ENCODE measurements around the gene MPRIP.
A peak's percentile ranks its signal among the peaks of the same experiment; 100 is the strongest.

Gene MPRIP

DNA sequence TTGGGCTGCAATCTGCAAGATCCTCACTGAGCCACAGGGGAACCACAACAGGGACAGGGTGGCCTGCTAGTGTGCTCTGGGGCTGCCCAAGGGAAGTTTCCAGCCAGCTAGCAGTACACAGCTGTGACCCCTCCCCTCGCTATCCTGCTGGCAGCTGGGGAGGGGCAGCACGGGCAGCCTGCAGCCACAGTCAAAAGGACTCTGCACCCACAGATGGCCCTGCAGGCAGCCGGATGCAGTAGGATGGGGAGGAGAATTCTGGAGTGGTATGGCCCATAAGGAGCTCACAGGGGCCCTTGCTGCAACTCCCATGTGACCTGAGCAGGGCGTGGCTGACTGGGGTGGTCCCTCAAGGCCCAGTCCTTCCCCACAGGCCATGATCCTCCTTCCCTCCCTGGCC, 89.6 kb downstream of the MPRIP start:
- no peaks in the 10 kb centered on the region for H3K9me3 ChIP-seq (ENCODE audit: control insufficient read depth, insufficient read depth, low read depth, low read length)
- CTCF ChIA-PET: interaction anchor here (1.8 kb wide), 1 partner anchor 10 kb away, joined by 13 read pairs; no protein-coding TSS in a partner anchor
- no peak overlapping the region for H3K27ac ChIP-seq (ENCODE audit: extremely low read depth, low read depth, low read length)
- peak; percentile 59 for TF ChIP-seq ZIC2 (tag by site-specific recombination; IDR thresholded peaks at IDR 0.05)
- TF ChIP-seq GLI4 (tag by site-specific recombination; IDR thresholded peaks at IDR 0.05): no peak
- H3K36me3 ChIP-seq (ENCODE audit: control insufficient read depth in 2 of 2, insufficient read depth in 1 of 2, low read length in 2 of 2): peaks cover 2 to 98% of the 10 kb centered on the region in 2 experiments
- no peak overlapping the region for H3K4me3 ChIP-seq (ENCODE audit: low read depth, low read length)
- POLR2A ChIA-PET: no interaction called here
- H3K4me1 ChIP-seq (ENCODE audit: control insufficient read depth, insufficient read depth, low read length): no peaks in the 10 kb centered on the region

DNA sequence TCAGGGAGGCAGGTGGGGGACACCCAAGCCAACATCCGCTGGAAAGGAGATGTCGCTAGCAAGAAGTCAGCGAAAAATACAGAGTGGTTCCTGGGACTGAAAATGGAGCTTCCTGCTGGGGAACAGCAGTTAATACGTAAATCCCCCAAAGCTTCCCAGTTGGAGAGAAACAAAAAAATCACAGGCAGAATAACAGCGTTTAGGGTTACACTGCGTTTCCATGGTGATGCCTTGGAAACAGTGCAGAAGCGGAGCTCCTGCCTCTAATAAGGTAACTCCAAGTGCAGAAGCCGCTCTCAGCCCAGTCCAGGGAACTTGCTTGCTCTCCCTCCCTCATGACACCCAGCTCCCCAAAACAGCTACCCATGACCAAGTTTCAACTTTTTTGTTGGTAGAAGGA, 90.5 kb downstream of the MPRIP start:
- Histone ChIP-seq H3K36me3 (ENCODE audit: control insufficient read depth in 2 of 2, insufficient read depth in 1 of 2, low read length in 2 of 2) (peaks cover 6 to 96% of the 10 kb centered on the region in 2 experiments), H3K9me3 (ENCODE audit: control insufficient read depth, insufficient read depth, low read depth, low read length) (no peaks in the 10 kb centered on the region), H3K4me3 (ENCODE audit: low read depth, low read length) (no peak overlapping the region), H3K4me1 (ENCODE audit: control insufficient read depth, insufficient read depth, low read length) (no peaks in the 10 kb centered on the region), H3K27ac (ENCODE audit: extremely low read depth, low read depth, low read length) (no peak overlapping the region)
- CTCF ChIA-PET: interaction anchor here (0.6 to 1.8 kb wide), 2 partner anchors 9 to 12 kb away, joined by 3 to 13 read pairs; no protein-coding TSS in a partner anchor
- POLR2A ChIA-PET: no interaction called here
- TF ChIP-seq ZIC2 (tag by site-specific recombination; IDR thresholded peaks at IDR 0.05) (peak; percentile 83), ZNF785 (tag by site-specific recombination; IDR thresholded peaks at IDR 0.05) (no peak), MYNN (tag by site-specific recombination; IDR thresholded peaks at IDR 0.05; ENCODE audit: borderline replicate concordance) (peak; percentile 19; the same call in 1 of the 2 replicates)

DNA sequence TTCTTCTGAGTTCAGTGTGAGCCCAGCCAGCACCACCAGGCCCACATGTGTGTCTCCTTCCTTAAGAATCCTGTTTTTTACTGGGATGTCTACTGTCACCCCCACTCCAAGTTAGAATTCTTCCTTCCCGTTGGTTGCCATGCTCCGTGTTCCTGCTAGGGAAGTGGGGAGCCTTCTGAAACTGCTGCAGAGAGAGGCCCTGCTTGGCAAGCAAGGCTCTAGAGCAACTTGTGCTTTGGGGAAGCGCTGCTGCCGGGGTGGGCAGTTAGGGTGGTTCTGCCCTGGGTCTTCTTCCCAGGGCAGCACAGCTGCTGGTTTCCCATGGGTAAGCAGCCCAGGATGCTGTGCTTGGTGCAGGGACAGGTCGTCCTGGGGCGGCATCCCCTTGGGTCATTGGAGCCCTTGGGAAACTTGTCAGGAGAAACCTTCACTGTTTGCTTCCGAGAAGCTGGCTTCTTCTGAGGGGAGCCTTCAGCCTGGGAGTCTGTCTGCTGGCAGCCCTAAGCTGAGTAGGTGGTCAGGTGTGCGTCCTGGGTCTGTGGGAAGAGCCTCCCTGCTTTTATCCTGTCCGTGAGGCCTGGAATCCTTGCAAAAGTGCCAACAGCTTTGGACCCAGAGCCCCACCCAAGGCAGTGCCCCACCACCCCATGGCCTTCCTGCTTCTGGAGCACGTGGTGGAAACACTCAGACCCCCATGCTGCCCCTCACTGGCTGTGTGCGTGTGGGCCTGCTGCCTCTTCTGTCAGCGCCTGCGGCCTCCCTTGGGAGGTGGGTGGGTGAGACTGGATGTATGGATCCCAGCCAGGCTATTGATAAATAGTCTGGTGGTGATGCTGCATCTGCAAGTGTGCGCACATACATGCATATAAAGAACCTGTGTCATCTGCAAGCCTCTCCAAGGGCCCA, 92.0 kb downstream of the MPRIP start:
- H3K27ac ChIP-seq (ENCODE audit: extremely low read depth, low read depth, low read length): no peak overlapping the region
- ChIA-PET POLR2A (no interaction called here), CTCF (interaction anchor here (1.0 kb wide), 1 partner anchor 12 kb away, joined by 3 read pairs; no protein-coding TSS in a partner anchor)
- H3K4me3 ChIP-seq (ENCODE audit: low read depth, low read length): no peak overlapping the region
- no peaks in the 10 kb centered on the region for H3K4me1 ChIP-seq (ENCODE audit: control insufficient read depth, insufficient read depth, low read length)
- peaks cover 6 to 96% of the 10 kb centered on the region in 2 experiments for H3K36me3 ChIP-seq (ENCODE audit: control insufficient read depth in 2 of 2, insufficient read depth in 1 of 2, low read length in 2 of 2)
- H3K9me3 ChIP-seq (ENCODE audit: control insufficient read depth, insufficient read depth, low read depth, low read length): no peaks in the 10 kb centered on the region
- TF ChIP-seq, protein P1, sequence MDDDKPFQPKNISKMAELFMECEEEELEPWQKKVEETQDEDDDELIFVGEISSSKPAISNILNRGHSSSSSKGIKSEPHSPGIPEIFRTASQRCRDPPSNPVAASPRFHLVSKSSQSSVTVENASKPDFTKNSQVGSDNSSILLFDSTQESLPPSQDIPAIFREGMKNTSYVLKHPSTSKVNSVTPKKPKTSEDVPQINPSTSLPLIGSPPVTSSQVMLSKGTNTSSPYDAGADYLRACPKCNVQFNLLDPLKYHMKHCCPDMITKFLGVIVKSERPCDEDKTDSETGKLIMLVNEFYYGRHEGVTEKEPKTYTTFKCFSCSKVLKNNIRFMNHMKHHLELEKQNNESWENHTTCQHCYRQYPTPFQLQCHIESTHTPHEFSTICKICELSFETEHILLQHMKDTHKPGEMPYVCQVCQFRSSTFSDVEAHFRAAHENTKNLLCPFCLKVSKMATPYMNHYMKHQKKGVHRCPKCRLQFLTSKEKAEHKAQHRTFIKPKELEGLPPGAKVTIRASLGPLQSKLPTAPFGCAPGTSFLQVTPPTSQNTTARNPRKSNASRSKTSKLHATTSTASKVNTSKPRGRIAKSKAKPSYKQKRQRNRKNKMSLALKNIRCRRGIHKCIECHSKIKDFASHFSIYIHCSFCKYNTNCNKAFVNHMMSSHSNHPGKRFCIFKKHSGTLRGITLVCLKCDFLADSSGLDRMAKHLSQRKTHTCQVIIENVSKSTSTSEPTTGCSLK (tag by site-specific recombination; IDR thresholded peaks at IDR 0.05): no peak
- TF ChIP-seq, protein P2, sequence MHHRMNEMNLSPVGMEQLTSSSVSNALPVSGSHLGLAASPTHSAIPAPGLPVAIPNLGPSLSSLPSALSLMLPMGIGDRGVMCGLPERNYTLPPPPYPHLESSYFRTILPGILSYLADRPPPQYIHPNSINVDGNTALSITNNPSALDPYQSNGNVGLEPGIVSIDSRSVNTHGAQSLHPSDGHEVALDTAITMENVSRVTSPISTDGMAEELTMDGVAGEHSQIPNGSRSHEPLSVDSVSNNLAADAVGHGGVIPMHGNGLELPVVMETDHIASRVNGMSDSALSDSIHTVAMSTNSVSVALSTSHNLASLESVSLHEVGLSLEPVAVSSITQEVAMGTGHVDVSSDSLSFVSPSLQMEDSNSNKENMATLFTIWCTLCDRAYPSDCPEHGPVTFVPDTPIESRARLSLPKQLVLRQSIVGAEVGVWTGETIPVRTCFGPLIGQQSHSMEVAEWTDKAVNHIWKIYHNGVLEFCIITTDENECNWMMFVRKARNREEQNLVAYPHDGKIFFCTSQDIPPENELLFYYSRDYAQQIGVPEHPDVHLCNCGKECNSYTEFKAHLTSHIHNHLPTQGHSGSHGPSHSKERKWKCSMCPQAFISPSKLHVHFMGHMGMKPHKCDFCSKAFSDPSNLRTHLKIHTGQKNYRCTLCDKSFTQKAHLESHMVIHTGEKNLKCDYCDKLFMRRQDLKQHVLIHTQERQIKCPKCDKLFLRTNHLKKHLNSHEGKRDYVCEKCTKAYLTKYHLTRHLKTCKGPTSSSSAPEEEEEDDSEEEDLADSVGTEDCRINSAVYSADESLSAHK (tag by site-specific recombination; IDR thresholded peaks at IDR 0.05): no peak
- no peak for TF ChIP-seq BCL11A (tag by site-specific recombination; IDR thresholded peaks at IDR 0.05; ENCODE audit: low read depth)
- no peak for TF ChIP-seq ZNF629 (tag by site-specific recombination; IDR thresholded peaks at IDR 0.05)
- no peak for TF ChIP-seq ZNF24 (tag by site-specific recombination; IDR thresholded peaks at IDR 0.05)
- no peak for TF ChIP-seq ZNF266 (tag by site-specific recombination; IDR thresholded peaks at IDR 0.05; ENCODE audit: low read depth)
- TF ChIP-seq ZNF211 (tag by site-specific recombination; IDR thresholded peaks at IDR 0.05; ENCODE audit: low read depth): no peak
- TF ChIP-seq, protein P3, sequence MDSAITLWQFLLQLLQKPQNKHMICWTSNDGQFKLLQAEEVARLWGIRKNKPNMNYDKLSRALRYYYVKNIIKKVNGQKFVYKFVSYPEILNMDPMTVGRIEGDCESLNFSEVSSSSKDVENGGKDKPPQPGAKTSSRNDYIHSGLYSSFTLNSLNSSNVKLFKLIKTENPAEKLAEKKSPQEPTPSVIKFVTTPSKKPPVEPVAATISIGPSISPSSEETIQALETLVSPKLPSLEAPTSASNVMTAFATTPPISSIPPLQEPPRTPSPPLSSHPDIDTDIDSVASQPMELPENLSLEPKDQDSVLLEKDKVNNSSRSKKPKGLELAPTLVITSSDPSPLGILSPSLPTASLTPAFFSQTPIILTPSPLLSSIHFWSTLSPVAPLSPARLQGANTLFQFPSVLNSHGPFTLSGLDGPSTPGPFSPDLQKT (IDR thresholded peaks at IDR 0.05; ENCODE audit: borderline replicate concordance, low read depth, low read length): no peak
- no peak for TF ChIP-seq MZF1 (tag by site-specific recombination; IDR thresholded peaks at IDR 0.05; ENCODE audit: borderline replicate concordance)
- TF ChIP-seq, protein P4, sequence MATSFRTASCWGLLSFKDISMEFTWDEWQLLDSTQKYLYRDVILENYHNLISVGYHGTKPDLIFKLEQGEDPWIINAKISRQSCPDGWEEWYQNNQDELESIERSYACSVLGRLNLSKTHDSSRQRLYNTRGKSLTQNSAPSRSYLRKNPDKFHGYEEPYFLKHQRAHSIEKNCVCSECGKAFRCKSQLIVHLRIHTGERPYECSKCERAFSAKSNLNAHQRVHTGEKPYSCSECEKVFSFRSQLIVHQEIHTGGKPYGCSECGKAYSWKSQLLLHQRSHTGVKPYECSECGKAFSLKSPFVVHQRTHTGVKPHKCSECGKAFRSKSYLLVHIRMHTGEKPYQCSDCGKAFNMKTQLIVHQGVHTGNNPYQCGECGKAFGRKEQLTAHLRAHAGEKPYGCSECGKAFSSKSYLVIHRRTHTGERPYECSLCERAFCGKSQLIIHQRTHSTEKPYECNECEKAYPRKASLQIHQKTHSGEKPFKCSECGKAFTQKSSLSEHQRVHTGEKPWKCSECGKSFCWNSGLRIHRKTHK (tag by site-specific recombination; IDR thresholded peaks at IDR 0.05): no peak
- no peak for TF ChIP-seq YY2 (tag by site-specific recombination; IDR thresholded peaks at IDR 0.05)
- no peak for TF ChIP-seq ZNF202 (tag by site-specific recombination; IDR thresholded peaks at IDR 0.05; ENCODE audit: borderline replicate concordance)
- TF ChIP-seq MEIS1 (CRISPR knock-in tag; IDR thresholded peaks at IDR 0.05; ENCODE audit: borderline replicate concordance): no peak
- TF ChIP-seq, protein P5, sequence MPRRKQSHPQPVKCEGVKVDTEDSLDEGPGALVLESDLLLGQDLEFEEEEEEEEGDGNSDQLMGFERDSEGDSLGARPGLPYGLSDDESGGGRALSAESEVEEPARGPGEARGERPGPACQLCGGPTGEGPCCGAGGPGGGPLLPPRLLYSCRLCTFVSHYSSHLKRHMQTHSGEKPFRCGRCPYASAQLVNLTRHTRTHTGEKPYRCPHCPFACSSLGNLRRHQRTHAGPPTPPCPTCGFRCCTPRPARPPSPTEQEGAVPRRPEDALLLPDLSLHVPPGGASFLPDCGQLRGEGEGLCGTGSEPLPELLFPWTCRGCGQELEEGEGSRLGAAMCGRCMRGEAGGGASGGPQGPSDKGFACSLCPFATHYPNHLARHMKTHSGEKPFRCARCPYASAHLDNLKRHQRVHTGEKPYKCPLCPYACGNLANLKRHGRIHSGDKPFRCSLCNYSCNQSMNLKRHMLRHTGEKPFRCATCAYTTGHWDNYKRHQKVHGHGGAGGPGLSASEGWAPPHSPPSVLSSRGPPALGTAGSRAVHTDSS (tag by site-specific recombination; IDR thresholded peaks at IDR 0.05): no peak
- TF ChIP-seq ZNF558 (tag by site-specific recombination; IDR thresholded peaks at IDR 0.05): no peak
- TF ChIP-seq OSR2 (tag by site-specific recombination; IDR thresholded peaks at IDR 0.05): no peak
- no peak for TF ChIP-seq ZXDB (tag by site-specific recombination; IDR thresholded peaks at IDR 0.05)
